Fibroblast of skin of left biceps (primary cell): ENCODE measurements around the gene OR6M1.

Source experiments
- DNase-seq, 2 experiments: peaks; one replicate each; pipeline ENCODE4 v3.0.0-alpha.2; 2013; ENCODE audit warnings: low read depth in 2 of 2

OR6M1 gene, protein sequence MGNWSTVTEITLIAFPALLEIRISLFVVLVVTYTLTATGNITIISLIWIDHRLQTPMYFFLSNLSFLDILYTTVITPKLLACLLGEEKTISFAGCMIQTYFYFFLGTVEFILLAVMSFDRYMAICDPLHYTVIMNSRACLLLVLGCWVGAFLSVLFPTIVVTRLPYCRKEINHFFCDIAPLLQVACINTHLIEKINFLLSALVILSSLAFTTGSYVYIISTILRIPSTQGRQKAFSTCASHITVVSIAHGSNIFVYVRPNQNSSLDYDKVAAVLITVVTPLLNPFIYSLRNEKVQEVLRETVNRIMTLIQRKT

DNA sequence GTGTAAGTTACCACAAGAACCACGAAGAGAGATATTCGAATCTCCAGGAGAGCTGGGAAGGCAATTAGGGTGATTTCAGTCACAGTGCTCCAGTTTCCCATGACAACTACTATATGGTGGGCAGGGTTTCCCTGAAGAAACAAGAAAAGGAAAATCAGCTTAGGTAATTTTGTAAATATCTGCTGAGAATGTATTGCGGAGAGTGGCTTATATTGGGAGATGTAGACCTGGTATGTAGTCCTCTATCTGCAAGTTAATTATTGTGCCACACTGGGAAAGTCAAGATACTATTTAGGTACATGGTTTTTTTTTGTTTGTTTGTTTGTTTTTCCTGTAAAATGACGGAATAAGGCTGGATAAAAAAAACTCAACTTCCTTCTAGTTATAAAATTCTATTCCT lies at the start of gene OR6M1:
Gene OR6M1, minus strand, starts transcription at position 101 of the 400 bp plus-strand sequence. Its CDS starts 0 bp downstream, at position 101.
- DNase-seq, result no peak

DNA sequence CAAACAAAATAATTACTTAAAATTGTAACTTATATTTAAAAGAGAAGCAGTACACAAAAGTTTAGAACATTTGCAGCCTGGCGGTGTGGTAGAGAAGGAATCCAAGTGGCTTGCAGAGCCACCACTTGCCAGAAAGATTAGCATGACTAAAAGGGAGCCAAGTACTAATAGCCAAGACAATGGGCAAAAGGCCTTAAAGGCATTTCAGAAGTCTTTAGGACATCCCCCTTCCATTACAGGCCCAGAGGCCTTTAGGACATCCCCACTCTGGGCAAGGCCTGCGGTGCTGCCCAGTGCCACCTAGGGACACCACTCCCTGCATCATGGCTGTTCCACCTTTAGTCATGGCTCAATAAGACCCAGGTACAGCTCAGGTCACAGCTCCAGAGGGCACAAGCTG lies 46.9 kb upstream of the OR6M1 start:
- no peak for DNase-seq

DNA sequence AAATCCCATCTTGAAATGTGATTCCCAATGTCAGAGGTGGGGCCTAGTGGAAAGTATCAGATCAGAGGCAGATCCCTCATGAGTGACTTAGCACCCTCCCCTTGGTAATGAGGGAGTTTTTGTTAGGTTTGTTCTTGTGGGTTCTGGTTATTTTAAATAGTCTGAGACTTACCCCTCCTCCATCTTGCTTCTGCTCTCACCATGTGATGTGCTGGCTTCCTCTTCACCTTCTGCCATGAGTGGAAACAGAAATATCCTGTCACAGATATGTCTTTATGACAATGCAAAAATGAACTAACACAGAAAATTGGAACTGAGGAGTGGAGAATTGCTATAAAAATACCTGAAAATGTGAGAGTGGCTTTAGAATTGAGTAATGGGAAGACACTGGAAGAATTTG lies 46.2 kb upstream of the OR6M1 start:
- no peak for DNase-seq

DNA sequence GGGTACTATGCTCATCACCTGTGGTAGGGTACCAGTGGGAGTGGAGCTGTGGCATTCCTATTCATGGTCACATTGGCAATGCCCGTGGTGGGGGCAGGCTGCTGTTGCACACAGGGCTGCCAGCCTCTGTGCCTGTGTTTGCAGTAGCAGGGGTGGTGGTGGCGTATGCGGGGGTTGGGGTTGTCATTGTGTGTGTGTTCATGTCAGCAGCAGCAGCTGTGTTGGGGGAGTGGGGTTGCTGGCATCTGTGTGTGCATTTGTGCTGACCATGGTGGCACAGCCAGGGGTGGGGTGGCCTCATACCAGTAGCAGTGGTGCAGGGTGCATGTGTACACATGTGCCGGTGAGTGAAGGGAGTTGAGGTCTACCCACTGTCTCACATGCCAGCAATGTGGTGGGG lies 45.0 kb upstream of the OR6M1 start:
- DNase-seq, result no peak

DNA sequence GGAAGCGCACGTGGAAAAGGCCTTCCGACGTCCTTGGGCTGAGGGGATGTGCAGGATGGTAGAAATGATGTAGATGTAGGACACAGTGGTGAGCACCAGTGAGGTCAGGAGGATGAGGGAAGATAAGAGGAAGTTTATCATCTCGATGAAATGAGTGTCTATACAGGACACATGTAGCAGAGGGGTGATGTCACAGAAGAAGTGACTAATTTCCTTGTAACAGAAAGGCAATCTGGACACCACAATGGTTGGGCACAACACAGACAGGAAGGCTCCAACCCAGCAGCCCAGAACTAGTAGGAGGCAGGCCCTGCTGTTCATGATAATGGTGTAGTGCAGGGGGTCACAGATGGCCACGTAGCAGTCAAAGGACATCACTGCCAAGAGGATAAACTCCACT lies 35.0 kb upstream of the OR6M1 start:
- no peak for DNase-seq

DNA sequence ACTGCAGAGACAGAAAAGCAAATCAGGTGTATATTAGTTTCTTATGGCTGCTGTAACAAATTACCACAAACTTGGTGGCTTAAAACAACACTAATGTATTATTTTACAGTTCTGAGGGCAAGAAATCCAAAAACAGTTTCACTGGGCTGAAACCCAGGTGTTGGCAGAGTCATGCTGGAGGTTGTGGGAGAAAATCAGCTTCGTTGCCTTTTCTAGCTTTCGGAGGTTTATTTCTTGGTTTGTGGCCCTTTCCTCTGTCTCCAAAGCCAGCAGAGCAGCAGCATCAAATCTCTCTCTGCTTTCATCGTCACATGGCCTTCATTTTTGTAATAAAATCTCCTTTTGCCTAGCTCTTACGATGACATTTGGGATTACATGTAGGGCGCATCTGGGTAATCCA lies 33.0 kb upstream of the OR6M1 start:
- DNase-seq, result no peak

DNA sequence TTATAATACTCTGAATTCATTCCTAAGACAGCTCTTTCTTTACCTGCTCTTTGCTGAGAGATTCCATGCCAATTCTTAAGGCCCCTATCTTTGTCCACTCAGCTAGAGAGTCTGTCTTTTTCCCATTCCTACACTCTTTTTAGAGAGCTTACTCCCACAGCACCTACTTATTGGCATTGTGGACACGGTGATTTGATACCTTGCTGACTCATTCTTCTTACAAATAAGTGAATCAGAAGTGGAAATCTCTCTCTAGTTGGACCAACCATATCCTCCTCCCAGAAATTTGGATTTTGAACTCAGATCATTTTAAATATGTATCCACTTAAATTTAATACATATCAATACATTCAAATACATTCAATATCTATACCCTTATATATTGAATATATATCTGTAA lies 32.5 kb upstream of the OR6M1 start:
- DNase-seq, result no peak

DNA sequence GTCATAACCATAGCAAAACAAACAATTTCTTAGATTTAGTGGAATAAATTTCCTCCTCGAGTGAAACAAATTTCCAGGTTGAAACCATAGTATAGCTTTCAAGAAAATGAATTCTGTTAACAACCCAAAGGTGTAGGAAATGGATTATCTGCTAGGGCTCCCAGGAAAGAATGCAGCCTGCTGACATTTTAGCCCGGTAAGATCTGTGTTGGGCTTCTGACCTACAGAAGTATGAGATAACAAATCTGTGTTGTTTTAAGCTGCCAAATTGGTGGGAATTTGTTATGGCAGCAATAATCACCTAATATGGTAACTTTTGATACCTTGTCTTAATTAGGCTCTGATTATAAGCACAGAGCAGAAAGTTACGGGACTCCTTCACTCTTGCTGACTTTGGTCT lies 32.0 kb upstream of the OR6M1 start:
- DNase-seq, result no peak

DNA sequence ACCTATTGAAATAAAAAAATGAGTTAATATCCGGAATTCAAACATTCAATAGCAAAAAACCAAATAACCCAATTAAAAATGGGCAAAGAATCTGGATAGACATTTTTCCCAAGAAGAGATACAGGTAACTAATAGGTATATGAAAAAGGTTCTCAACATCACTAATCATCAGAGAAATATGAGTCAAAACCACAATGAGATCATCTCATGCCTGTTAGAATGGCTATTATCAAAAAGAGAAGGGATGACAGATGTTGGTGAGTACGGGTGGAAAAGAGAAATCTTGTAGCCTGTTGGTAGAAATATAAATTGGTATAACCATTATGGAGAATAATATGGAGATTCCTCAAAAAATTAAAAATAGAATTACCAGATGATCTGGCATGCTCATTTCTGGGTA lies 26.9 kb upstream of the OR6M1 start:
- no peak for DNase-seq

DNA sequence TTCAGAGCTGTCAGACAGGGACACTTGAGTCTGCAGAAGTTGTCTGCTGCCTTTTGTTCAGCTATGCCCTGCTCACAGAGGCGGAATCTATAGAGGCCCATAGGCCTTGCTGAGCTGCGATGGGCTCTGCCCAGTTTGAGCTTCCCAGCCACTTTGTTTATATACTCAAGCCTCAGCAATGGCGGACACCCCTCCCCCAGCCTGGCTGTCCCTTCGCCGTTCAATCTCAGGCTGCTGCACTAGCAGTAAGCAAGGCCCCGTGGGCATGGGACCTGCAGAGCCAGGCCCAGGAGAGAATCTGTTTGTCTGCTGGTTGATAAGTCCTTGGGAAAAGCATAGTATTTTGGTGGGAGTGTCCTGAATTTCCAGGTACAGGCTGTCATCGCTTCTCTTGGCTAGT lies 23.6 kb upstream of the OR6M1 start:
- no peak for DNase-seq

DNA sequence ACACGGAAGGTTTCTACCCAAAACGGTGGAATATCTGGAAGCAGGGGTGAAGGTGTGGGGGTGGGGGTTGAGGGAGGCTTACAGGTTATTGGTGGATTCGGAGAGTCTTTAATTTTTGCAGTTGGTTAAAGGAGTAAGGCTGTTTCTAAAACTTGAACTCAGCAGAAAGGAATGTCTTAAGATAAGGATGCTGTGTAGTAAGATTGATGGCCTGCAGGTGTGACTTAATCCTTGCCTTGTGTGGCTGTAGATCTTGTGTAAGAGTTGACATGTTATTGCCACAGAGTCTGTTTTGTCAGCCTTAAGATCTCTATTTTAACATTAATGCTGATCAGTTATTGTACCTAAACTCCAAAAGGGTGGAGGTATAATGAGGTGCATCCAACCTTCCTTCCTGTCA lies 16.4 kb upstream of the OR6M1 start:
- DNase-seq, result no peak

DNA sequence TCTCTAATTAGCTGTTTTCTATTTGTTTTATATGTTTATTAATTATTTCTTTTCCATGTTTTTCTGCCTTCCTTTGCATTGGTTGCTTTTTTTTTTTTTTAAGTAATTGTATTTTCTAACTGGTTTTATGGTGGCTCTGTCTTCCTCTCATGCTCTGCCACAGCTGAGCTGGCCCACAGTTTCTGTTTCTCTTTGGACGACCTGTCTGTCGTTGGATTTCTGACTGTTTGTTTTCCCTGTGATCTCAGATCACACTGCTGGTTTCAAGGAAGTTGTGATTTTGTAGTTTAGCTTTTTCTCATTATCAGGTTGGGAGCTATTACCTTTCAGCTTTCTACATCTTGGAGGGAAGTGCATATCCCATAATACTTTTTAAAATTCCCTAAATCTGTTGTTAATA lies 15.9 kb upstream of the OR6M1 start:
- DNase-seq, result no peak

DNA sequence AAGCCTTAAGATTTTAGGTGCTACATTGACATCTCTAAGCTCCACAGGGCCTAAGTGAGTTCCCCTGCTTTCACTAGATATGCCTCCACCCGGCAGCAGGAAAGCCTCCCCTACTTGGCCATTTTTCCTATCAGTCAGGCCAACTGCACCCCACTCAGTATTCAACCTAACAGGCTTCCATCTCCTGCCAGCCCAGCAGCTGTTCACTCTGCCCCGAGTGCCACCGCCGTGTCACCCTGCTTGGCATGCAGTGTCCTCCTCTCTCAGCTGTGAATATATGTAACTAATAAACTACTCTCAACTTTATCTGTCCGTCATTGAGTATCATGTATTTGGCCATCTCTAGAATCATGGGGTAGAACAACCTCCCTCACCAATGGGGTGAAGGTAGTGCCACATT lies 9.0 kb upstream of the OR6M1 start:
- no peak for DNase-seq

DNA sequence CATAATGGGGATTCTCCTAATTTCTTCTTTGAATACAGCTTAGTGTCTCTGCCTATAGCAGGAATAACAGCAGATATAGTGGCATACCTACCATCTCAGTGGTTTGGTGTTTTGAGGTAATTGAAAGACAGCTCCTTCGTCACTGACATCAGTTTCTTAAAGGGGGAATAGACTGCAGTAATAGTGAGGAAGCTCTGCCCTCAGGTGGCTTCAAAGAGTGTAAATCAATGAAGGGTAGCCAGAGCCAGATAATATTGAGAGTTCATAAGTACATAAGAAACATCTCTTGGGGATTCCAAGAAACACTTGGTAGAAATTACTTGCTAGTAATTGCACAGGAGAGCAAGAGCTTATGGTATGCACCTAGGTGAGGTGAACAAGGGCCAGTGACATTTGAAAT lies 4.4 kb downstream of the OR6M1 start:
- DNase-seq, result no peak

DNA sequence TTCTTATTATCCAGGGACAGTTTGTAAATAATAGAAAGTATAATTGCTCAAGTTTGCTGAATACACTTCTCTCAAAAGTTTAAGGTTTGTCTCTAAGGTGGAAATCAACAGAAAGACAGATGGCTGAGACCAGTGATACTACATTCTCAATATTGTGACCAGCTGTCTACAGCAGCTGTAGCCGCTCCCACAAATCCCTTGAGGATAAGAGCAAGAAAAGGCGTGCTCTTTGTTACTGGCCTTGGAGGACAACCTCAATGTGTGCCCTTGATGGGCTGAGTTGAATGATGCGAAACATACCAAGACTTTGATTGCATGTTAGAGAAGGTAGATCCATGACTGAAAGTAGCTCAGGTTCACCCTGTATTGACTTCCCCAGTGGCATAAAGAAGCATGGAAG lies 6.1 kb downstream of the OR6M1 start:
- no peak for DNase-seq

DNA sequence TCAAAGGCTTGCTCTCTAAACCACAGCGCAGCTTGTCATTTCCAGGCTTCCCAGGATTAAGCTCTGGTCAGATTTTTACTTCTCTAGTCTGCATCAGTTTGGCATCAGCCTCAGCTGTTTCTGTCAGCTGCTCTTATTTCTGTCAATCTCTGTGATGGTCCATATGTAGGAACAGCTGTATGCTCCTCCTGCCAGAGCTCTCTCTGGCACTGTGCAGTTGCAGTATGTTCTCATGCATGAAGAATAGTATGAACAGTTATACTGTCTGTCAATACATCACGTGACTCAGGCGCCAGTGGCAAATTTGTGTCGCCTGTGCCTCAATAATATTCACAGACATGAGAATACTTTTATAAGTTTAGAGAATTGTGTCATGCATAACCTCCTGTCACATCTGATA lies 6.7 kb downstream of the OR6M1 start:
- no peak for DNase-seq

DNA sequence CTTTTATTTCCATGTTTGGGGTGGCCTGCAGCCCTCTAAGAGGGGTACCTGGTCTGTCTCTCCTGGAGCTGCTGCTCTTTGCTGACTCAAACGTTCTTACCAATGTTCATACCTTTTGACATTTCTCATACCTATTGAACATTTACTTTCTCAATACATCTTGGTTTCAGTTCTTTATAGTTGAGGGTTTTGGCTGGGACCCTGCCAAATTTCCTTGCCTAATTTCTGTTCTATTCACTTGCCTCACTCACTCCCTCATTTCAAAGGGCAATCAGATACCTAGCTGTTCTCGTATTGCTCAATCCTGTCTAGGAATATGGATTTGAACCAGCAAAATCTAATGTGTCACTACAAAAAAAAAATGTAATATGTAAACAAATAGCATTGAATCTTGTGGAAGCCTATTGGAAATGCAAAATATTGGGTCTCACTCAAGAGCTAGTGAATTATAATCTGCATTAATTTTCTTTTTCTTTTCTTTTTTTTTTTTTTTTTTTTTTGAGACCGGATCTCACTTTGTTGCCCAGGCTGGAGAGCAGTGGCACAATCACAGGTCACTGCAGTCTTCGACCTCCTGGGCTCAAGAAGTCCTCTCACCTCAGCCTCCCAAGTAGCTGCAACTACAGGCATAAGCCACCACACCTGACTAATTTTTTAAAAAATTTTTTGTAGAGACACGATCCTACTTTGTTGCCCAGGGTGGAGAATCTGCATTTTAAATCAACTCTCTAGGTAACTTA lies 7.5 kb downstream of the OR6M1 start:
- no peak for DNase-seq

DNA sequence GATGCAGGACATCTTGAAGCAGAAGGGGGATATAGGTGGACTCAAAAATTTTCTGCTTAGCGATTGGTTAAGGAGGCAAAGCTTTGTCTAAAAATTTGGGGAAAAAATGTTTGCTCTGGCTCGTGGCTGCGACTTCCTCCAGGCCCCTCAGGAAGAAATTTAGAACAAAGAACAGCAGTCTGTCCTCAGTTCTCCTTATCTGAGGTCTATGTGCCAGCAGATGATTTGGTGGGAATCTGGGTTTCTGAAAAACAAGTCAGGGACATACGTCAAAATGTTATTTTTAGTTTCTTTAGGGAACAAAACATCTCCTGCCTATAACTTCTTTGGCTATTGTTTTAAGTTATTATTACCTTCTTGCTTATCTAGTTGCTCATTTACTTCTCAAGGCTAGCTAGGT lies 8.1 kb downstream of the OR6M1 start:
- DNase-seq, result no peak

DNA sequence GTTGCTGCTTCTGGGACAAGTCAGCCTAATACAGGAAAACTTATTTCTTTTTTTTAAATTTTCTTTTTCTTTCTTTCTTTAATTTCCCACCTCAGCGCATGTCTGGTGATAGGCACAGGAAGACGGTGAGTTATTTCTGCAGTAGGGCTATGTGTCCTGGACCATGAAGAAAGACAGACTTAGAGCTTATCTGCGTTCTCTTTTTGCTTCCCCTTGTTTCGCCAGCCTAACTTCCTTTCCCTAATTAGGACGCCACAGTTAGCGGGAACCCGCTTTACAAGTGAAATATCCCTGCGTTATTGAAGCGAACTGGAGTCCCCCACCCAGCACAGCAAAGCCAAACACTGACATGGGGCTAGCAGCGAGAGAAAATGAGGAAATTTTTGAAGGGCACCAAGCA lies 8.6 kb downstream of the OR6M1 start:
- DNase-seq, result no peak

DNA sequence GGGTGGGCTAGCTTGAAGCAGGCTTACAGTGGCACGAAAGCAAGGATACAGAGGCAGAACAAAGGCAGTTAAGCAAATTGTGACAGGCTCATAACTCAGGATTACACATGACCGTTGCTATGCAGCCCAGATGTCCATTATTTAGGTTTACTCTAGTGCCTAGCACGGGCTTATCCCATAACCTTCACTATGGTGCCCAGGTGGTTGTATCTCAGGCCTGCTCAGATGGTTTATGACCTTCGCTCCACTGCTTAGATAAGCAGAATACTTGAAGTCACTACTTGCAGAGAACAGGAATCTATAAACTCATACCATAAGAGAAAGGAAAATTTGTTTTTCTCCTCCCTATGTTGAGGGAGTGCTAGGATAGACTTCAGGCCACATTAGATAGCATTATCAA lies 9.0 kb downstream of the OR6M1 start:
- no peak for DNase-seq

DNA sequence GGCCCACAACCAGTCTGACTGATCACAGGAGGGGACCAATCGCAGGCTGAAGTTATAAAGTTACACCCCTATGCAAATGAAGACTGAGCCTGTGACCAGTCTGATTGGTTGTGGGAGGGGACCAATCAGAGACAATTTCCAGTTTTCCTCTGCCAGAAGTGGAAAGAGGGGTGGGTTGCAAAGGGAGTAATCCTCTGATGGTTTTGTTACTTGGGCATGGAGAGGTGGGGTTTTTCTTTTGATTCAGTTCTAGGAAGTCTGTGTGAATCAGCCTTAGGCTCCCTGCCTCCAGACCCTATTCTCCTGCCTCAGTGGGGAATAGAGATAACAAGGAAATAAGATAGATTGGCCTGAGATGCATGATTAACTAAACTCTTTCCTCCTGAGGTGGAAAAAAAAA lies 9.9 kb downstream of the OR6M1 start:
- DNase-seq, result no peak

DNA sequence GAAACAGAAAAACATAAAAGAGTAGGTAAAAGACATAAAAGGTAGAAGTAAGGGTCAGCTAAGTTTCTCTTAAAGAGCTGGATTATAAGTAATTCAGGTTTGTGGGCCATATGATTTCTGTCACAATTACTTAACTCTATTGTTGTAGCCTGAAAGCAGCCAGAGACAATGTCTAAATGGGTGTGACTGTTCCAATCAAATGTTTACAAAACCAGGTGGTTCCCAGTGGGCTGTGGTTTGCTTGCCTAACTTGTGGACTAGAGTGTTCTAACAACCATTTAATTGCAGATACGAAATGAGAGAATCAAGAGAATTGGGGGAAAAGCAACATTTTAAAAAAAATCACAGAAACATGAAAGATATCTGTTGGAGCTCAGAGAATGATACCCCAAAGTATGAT lies 22.6 kb downstream of the OR6M1 start:
- DNase-seq, result no peak

DNA sequence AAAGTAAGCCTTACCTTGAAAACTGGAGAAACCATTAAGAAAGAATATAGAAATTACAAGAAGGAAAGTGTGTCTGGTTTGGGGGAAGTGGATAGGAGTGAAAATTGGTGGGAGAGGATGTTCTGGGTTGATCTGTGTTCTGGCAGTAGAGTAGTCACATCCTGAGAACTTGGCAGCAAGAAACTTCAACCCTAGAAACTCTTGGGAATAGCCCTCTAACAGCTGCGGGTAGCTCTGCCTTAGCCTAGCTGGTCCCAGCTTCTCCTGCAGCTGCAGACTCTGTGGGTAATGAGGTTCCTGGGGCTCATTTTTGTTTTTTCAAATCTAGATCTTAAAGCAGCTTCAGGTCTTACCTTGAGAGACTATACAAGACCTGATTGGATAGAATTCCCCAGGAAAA lies 27.6 kb downstream of the OR6M1 start:
- DNase-seq, result no peak
